ENCODE results near the gene SARM1. TPM values are rescaled to one million over a fixed set of nuclear protein-coding genes. Genes with fewer than 3 reads are reported as not detected.

The SARM1 gene
- total RNA-seq, 1 experiment from 2014 or later, result 5.1 TPM

DNA sequence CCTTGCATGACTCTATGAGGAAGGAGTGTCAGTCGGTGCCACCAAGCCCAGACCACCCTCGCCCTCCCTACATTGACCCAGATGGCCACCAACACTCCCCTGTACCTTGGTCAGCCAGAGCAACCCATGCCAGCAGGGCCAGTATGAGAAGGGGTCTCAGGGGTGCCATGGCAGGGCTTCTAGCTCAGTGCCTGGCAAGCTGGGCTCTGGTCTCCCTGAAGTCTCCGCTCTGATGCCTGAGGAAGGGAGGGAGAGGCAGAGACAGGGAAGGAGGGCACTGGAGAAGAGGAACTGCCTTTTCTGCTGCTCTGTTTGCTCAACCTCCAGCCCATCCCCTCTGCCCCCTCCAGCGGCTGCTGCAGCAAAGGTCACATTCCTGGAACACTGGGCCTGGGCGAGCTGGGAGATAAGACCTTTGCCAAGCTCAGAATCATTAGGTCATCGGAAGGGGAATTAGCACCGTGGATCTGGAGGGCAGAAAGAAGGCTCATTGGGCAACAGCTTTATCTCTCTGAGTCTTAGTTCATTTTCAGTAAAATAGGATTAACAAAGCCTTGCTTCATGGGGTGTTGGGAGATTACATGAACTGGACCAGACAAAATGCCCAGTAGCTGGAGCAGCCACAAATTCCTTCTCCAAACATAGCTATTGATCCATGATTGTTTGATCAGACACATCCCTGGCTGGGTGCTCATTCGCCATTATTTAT is 1.3 kb upstream of the SARM1 start, which contains the start of gene VTN:
Gene VTN, minus strand, starts transcription at position 273 of the 709 bp plus-strand sequence. Its CDS starts 104 bp downstream, at position 169.
- Histone ChIP-seq H2AK5ac (ENCODE audit: insufficient read length, low read length) (no peak within 1 kb of the TSS), H2AFZ (ENCODE audit: low read length) (no peak within 1 kb of the TSS), H3K9ac (ENCODE audit: extremely low read depth, insufficient read length, low read length) (no peak within 1 kb of the TSS), H3K23me2 (ENCODE audit: insufficient read length, low read depth, low read length, poor library complexity, severe bottlenecking) (peaks cover 10% of the 10 kb centered on the region), H4K8ac (replicated peaks; ENCODE audit: insufficient read length, low read depth, low read length) (no peak within 1 kb of the TSS), H4K20me1 (ENCODE audit: control insufficient read depth, insufficient read depth, insufficient read length) (peaks cover 2% of the 10 kb centered on the region), H4K5ac (ENCODE audit: insufficient read length, low read depth, low read length) (no peak within 1 kb of the TSS), H3K27ac (ENCODE audit: insufficient read length, low read depth, low read length) (no peak within 1 kb of the TSS), H3K79me2 (ENCODE audit: insufficient read depth, low read length) (no peaks in the 10 kb centered on the region), H3K4me2 (ENCODE audit: insufficient read depth, insufficient read length, low read length) (peak within 1 kb of the TSS; percentile 53), H3K56ac (ENCODE audit: insufficient read length, low read depth, low read length) (no peak within 1 kb of the TSS), H2BK5ac (ENCODE audit: insufficient read length, low read length) (no peak within 1 kb of the TSS), H2BK12ac (ENCODE audit: insufficient read length, low read depth, low read length) (no peak within 1 kb of the TSS), H3K9me3 (ENCODE audit: control insufficient read depth, low read depth, low read length) (no peaks in the 10 kb centered on the region), H2BK20ac (ENCODE audit: low read depth, low read length, poor library complexity, severe bottlenecking) (no peak within 1 kb of the TSS), H3K27me3 (ENCODE audit: insufficient read depth, low read length) (peaks cover 12% of the 10 kb centered on the region; the same call in 1 of the 2 replicates), H4K91ac (ENCODE audit: insufficient read length, low read depth, low read length) (no peak within 1 kb of the TSS), H3K79me1 (ENCODE audit: insufficient read depth, low read depth, low read length, poor library complexity, severe bottlenecking) (no peaks in the 10 kb centered on the region), H2BK120ac (ENCODE audit: low read depth, low read length, poor library complexity, severe bottlenecking) (no peak within 1 kb of the TSS), H3K4me1 (ENCODE audit: insufficient read depth, low read length) (peaks cover 2% of the 10 kb centered on the region; the same call in 1 of the 2 replicates), H3T11ph (ENCODE audit: low read length) (no peak within 1 kb of the TSS), H3K23ac (ENCODE audit: insufficient read length, low read depth, low read length) (no peak within 1 kb of the TSS), H3K4ac (ENCODE audit: low read depth, low read length) (no peak within 1 kb of the TSS), H3K18ac (ENCODE audit: insufficient read length, low read depth, low read length) (no peak within 1 kb of the TSS), H2BK15ac (ENCODE audit: low read depth, low read length) (no peak within 1 kb of the TSS), H3K14ac (ENCODE audit: insufficient read depth, low read length) (no peak within 1 kb of the TSS; the same call in 1 of the 2 replicates)
- DNase-seq, result peak; percentile 89
- H3K27ac Mint-ChIP-seq, result peak within 1 kb of the TSS in 2 of 3 experiments; percentile 87 to 95; a peak in 4 of 7 replicates
- TF ChIP-seq, protein P1, sequence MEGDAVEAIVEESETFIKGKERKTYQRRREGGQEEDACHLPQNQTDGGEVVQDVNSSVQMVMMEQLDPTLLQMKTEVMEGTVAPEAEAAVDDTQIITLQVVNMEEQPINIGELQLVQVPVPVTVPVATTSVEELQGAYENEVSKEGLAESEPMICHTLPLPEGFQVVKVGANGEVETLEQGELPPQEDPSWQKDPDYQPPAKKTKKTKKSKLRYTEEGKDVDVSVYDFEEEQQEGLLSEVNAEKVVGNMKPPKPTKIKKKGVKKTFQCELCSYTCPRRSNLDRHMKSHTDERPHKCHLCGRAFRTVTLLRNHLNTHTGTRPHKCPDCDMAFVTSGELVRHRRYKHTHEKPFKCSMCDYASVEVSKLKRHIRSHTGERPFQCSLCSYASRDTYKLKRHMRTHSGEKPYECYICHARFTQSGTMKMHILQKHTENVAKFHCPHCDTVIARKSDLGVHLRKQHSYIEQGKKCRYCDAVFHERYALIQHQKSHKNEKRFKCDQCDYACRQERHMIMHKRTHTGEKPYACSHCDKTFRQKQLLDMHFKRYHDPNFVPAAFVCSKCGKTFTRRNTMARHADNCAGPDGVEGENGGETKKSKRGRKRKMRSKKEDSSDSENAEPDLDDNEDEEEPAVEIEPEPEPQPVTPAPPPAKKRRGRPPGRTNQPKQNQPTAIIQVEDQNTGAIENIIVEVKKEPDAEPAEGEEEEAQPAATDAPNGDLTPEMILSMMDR (conservative IDR thresholded peaks at IDR 0.05), result peak; percentile 29; the same call in 1 of the 3 replicates
- H3K36me3 Mint-ChIP-seq (ENCODE audit: insufficient read depth in 1 of 3, low read depth in 3 of 3), result peaks cover 0 to 6% (median 2%) of the 10 kb centered on the region in 3 experiments; a peak in 3 of 7 replicates
- H3K27me3 Mint-ChIP-seq (ENCODE audit: low read depth), result peaks cover 32% of the 10 kb centered on the region
- no CpG with 5 or more reads among the region's 8 CpGs for WGBS (ENCODE audit: extremely low coverage, insufficient read length, low lambda C conversion rate)
- H3K9me3 Mint-ChIP-seq, result no peaks in the 10 kb centered on the region; a peak in 2 of 5 replicates
- H3K4me1 Mint-ChIP-seq, result peaks cover 14 to 21% of the 10 kb centered on the region in 2 experiments
- peak within 1 kb of the TSS; percentile 39 to 85; a peak in 4 of 5 replicates for H3K4me3 Mint-ChIP-seq

Measured in H9 (cell line).